Endothelial cell (in vitro differentiated cells): ENCODE results near the gene NEK1. TPM values are rescaled to one million over a fixed set of nuclear protein-coding genes. Genes with fewer than 3 reads are reported as not detected.
"Not testable (repeated sequence)": the region's sequence is repeated elsewhere in the genome, so short reads cannot be mapped to it uniquely, and the experiment has no call there.

ENCODE experiments used
- DNase-seq: peaks from one replicate; pipeline ENCODE4 v3.0.0; 2021; ENCODE audit warnings: low spot score
- H3K27ac Mint-ChIP-seq: one replicate; pipeline ENCODE4 v1.8.0; 2021; ENCODE audit warnings: mixed read lengths, inconsistent platforms; ENCODE audit not compliant: unreplicated experiment
- H3K27me3 Mint-ChIP-seq: one replicate; pipeline ENCODE4 v1.8.0; 2021; ENCODE audit warnings: mild to moderate bottlenecking, moderate library complexity, mixed read lengths, inconsistent platforms; ENCODE audit not compliant: unreplicated experiment
- H3K36me3 Mint-ChIP-seq: one replicate; pipeline ENCODE4 v1.8.0; 2021; ENCODE audit warnings: mild to moderate bottlenecking, low read depth, mixed read lengths, inconsistent platforms; ENCODE audit not compliant: unreplicated experiment
- H3K4me1 Mint-ChIP-seq: one replicate; pipeline ENCODE4 v1.8.0; 2021; ENCODE audit warnings: mild to moderate bottlenecking, mixed read lengths, inconsistent platforms; ENCODE audit not compliant: unreplicated experiment
- H3K4me3 Mint-ChIP-seq: one replicate; pipeline ENCODE4 v1.8.0; 2021; ENCODE audit warnings: mild to moderate bottlenecking, mixed read lengths, inconsistent platforms; ENCODE audit not compliant: unreplicated experiment
- H3K9me3 Mint-ChIP-seq: one replicate; pipeline ENCODE4 v1.8.0; 2021; ENCODE audit warnings: mixed read lengths, inconsistent platforms; ENCODE audit not compliant: unreplicated experiment
- total RNA-seq: library from RNA; stranded (reverse); fragmentation: NEBNext Ultra II Directional; extraction: Animal tissue kit (Norgen Biotek cat#: 25700); gene quantifications from one replicate; pipeline ENCODE4 v1.2.1, GENCODE V29; 2021; ENCODE audit not compliant: unreplicated experiment
- TF ChIP-seq, protein P1 (sequence below): fragments of 200-600 bp; sonication (generic); IDR thresholded peaks from one replicate; pipeline ENCODE4 v1.5.0; 2021; ENCODE audit warnings: antibody characterized with exemption; ENCODE audit not compliant: unreplicated experiment

Gene NEK1
- total RNA-seq, 1 donor from 2014 or later = 12.5 TPM

DNA sequence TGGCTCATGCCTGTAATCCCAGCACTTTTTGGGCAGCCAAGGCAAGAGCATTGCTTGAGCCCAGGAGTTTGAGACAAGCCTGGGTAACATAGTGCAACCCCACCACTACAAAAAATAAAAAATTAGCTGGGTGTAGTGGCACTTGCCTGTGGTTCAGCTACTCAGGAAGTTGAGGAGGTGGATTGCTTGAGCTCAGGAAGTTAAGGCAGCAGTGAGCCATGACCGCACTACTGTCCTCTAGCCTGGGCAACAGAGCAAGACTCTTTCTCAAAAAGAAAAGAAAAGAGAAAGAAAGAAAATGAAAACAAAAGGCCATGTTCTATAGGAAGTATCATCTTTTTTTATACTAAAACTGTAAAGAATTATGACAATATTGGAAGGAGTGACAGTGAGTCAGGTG is 38.5 kb downstream of the NEK1 start:
- Mint-ChIP-seq H3K27ac (no peak overlapping the region), H3K27me3 (peaks cover 5% of the 10 kb centered on the region), H3K36me3 (peaks cover 3% of the 10 kb centered on the region), H3K4me1 (no peaks in the 10 kb centered on the region), H3K4me3 (no peak overlapping the region), H3K9me3 (no peaks in the 10 kb centered on the region)
- TF ChIP-seq, protein P1, sequence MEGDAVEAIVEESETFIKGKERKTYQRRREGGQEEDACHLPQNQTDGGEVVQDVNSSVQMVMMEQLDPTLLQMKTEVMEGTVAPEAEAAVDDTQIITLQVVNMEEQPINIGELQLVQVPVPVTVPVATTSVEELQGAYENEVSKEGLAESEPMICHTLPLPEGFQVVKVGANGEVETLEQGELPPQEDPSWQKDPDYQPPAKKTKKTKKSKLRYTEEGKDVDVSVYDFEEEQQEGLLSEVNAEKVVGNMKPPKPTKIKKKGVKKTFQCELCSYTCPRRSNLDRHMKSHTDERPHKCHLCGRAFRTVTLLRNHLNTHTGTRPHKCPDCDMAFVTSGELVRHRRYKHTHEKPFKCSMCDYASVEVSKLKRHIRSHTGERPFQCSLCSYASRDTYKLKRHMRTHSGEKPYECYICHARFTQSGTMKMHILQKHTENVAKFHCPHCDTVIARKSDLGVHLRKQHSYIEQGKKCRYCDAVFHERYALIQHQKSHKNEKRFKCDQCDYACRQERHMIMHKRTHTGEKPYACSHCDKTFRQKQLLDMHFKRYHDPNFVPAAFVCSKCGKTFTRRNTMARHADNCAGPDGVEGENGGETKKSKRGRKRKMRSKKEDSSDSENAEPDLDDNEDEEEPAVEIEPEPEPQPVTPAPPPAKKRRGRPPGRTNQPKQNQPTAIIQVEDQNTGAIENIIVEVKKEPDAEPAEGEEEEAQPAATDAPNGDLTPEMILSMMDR = no peak
- DNase-seq = no peak

DNA sequence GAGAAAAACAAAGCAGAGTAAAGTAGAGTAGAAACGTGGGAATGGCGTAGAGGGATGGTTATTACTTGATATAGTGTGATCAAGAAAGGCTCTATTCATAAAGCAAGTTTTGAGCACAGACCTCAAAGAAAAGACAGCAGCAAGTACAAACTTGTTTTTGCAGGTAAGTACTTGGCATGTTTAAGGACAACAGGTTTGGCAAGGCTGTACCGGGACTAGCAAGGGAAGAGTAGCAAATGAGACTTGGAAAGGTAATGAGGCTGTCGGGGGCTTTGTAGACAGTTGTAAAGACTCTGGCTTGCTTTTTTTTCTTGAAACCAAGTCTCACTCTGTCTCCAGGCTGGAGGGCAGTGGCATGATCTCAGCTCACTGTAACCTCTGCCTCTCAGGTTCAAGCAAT is 40.9 kb downstream of the NEK1 start:
- TF ChIP-seq, protein P1 = no peak
- DNase-seq = no peak
- Mint-ChIP-seq H3K27ac (peak overlapping the region; percentile 2), H3K27me3 (peaks cover 5% of the 10 kb centered on the region), H3K4me1 (no peaks in the 10 kb centered on the region), H3K9me3 (no peaks in the 10 kb centered on the region), H3K4me3 (no peak overlapping the region), H3K36me3 (peaks cover 3% of the 10 kb centered on the region)

DNA sequence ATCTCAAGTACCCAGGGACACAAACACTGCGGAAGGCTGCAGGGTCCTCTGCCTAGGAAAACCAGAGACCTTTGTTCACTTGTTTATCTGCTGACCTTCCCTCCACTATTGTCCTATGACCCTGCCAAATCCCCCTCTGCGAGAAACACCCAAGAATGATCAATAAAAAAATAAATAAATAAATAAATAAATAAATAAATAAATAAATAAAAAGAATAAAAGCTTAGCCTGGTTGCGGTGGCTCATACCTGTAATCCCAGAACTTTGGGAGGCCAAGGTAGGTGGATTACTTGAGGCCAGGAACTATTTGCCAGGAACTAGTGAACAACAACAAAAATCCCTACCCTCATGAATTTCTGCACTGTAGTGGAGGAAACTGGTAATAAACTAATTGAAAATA is 41.4 kb downstream of the NEK1 start:
- H3K27ac Mint-ChIP-seq = peak overlapping the region; percentile 2
- not testable (repeated sequence) for H3K4me1 Mint-ChIP-seq, H3K4me3 Mint-ChIP-seq, DNase-seq, H3K36me3 Mint-ChIP-seq, H3K9me3 Mint-ChIP-seq, H3K27me3 Mint-ChIP-seq

DNA sequence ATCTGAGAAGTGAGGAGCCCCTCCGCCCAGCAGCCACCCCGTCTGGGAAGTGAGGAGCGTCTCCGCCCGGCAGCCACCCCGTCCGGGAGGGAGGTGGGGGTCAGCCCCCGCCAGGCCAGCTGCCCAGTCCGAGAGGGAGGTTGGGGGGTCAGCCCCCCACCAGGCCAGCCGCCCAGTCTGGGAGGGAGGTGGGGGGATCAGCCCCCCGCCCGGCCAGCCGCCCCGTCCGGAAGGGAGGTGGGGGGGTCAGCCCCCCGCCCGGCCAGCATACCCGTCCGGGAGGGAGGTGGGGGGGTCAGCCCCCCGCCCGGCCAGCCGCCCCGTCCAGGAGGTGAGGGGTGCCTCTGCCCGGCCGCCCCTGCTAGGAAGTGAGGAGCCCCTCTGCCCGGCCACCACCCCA is 42.1 kb downstream of the NEK1 start:
- not testable (repeated sequence) for H3K36me3 Mint-ChIP-seq, H3K4me3 Mint-ChIP-seq, H3K27me3 Mint-ChIP-seq, DNase-seq, H3K4me1 Mint-ChIP-seq, H3K9me3 Mint-ChIP-seq, H3K27ac Mint-ChIP-seq

DNA sequence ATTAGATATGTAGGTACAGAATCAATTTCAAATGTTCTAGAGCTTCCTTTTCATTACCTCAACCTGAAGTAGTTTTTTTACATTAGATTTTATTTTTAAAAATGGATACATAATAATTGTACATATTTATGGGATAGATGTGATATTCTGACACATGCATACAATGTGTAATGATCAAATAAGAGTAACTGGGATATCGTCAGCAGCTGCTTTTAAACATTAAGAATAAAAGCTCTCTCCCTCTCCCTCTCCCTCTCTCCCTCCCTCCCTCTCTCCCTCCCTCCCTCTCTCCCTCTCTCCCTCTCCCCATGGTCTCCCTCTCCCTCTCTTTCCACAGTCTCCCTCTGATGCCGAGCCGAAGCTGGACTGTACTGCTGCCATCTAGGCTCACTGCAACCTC is 43.2 kb downstream of the NEK1 start:
- H3K4me3 Mint-ChIP-seq, H3K36me3 Mint-ChIP-seq, H3K4me1 Mint-ChIP-seq, H3K27me3 Mint-ChIP-seq, H3K27ac Mint-ChIP-seq, H3K9me3 Mint-ChIP-seq, DNase-seq: not testable (repeated sequence)

DNA sequence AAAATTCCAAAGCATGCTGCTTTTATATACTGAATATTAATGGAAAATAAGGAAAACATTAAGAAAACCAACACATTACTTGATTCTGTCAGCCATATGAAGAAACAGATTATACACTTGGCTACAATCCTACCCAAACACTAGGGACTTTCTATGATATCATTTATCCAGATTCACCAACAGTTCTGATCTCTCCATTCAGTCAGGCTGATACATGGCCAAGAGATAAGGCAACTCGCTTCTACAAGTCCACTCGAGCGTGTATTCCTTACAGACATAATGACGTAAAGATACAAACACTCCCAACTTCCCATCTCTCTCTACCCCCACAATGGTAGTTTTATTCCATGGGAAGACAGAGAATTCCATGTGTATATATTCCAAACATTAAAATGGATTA is 44.5 kb downstream of the NEK1 start:
- TF ChIP-seq, protein P1 = no peak
- no peak overlapping the region for H3K4me3 Mint-ChIP-seq
- H3K27ac Mint-ChIP-seq = no peak overlapping the region
- peaks cover 1% of the 10 kb centered on the region for H3K27me3 Mint-ChIP-seq
- no peaks in the 10 kb centered on the region for H3K4me1 Mint-ChIP-seq
- H3K9me3 Mint-ChIP-seq = no peaks in the 10 kb centered on the region
- DNase-seq = no peak
- H3K36me3 Mint-ChIP-seq = peaks cover 3% of the 10 kb centered on the region
